ENCODE results near the gene ZNF608. TPM values are rescaled to one million over a fixed set of nuclear protein-coding genes. Genes with fewer than 3 reads are reported as not detected.

Gene ZNF608
- total RNA-seq, 1 experiment from 2014 or later: 15.9 TPM

DNA sequence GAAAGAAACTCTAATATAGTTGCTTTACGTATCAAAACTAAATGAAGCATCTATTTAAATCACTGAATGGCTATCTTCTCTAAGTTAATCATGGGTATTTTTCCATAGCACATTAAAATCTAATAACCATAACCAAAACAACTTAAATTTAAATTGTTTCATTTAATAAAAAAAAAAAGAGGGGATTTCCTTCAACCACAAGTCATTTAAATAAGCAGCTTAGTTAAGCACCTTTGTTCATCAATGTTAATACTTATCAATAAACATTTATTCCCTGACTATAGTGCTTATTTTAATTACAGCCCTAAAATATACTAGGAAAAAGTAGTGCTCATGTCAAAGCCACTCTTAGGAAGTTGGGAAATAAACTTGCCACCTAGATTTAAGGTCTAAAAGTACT lies 30.3 kb downstream of the ZNF608 start:
- no peak for DNase-seq (ENCODE audit: low read depth)

DNA sequence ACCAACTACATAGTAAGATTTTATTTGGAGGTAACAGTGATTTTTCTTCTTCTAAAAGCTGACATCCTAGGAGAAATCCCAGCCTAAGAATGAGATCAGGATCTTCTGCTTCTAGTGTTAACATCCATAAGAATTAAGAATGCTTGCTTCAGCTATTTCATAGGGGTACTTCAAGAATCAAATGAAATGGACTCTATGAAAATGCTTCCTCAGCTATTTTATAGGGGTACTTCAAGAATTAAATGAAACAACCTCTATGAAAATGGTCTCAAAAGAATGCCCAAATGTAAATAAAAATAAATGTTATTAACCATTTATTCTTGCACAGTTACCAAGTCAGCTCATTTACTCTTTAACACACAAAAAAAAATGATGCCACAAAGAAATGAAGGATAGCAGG lies 31.5 kb downstream of the ZNF608 start:
- no peak for DNase-seq (ENCODE audit: low read depth)

DNA sequence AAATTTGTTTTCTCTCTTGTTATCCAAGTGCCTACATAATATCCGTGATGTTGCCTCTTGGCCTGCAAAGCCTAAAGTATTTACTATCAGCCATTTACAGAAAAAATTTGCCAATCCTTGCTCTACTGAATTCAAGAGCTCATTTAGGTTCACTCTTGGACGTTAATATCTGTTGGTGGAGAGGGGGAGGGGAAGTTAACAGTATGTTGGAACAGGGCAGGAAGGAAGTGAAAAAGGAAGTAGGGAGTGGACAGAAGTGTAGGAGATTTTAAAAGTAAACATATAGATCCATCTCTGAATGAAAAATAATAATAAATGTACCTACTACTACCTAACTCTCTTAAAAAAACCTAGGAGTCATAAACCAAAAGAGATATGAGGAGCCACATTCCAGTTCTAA lies 32.8 kb downstream of the ZNF608 start:
- DNase-seq (ENCODE audit: low read depth): no peak

DNA sequence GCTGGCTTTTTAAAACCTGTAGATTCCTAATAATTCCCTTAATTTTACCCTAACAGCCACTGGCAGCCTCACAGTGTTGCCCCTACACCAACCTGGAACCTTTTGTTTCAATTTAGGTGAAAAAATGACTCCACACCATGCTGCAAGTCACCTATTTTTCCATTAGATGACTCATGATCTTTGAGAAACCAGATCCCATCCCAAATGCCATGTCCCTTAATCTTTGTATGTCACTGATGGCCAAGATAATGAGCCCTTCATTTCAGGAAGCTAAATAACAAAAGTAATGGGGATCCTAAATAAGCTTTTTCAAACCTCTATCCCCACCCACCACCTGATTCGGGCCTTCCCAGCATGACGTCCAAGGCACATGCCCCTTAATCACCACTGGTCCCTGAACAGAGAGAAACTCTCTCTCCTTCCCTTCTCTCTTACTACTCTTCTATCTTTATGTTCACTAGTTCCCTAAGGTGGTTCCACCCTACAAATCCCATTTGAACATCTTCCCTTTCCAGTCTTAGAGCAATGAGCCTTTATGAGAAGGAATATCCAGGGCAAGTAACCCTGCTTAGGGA lies 33.6 kb downstream of the ZNF608 start:
- no peak for DNase-seq (ENCODE audit: low read depth)

DNA sequence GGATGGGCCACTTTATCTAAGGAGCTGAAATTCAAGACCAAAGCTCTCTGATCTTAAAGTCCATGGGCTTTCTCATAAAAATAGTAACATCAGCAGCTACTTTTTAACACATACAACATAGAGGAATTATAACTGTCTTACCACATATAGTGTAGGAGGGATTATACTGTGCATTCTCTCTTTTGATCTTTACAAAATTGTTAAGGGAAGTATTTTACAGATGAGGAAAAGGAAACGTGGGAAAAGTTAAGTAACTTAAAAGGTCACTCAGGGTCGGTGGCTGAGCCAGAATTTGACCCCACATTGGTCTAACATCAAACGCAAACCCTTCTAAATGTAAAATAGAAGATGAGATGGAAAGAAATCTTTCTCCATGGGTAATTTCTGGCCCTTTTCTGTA lies 38.4 kb downstream of the ZNF608 start:
- no peak for DNase-seq (ENCODE audit: low read depth)

DNA sequence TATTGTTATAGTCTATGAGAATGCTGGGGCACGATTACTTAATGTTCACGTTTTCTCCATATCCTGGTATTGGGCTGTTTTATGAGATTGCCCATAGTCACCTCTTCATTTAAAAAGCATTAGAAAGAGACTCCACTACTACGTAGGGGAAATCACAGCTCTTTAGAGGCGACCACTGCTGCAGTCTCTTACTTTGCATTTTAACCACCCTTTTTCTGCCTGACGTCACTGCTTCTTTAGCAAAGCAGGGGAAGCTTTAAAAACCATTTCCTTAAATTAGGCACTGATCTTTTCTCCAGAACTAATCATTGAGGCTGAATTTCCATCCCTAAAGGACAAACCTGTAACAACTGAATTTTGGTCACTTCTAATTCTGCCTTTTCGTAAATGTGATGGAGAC lies 38.9 kb downstream of the ZNF608 start:
- no peak for DNase-seq (ENCODE audit: low read depth)

DNA sequence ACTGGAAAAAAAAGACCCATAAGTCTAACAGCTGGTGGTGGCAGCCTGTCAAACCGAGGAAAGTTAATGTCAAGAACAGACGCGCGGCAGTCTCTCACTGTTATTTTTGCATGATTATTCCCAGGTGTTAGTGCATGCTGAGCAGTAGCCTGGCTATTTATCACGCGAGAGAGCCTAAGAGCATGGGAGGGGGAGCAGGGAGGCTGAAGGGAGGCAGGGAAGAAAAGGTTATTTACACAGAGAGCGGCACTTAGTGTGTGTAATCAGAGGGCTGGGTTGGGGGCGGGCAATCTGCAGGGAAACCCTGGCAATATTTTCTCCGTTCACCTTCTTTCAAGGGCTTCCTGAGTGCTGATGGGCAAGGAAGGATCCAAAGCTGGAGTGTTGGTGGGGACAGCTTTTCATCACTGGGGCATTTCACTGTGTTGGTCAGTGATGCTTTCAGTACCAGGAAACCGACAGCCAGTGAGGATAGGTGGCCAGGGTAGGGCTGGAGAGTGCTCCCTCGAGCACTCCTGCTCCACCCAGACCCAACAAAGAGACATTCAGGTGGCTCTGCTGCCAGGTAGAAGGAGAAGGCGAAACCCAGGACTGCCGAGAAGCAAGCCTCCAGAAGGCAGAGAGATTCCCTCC lies 39.6 kb downstream of the ZNF608 start:
- DNase-seq (ENCODE audit: low read depth): peak; percentile 42

DNA sequence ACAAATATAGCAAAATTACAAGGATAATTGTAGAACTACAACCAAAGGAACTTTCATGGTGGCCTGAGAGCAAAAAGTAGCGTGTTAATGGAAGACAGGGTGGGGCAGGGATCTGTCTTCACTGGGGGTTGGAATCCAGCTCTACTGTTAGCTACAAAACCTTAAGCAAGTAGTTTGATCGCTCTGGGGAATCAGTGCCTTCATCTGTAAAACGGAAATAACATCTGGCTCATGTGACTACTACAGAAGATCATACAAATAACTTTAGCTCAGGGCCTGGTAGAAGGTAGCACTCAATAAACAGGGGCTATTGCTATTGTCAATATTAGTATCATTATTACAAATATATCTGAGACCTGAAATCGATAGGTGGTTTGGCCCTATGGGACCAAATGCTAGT lies 40.4 kb downstream of the ZNF608 start:
- no peak for DNase-seq (ENCODE audit: low read depth)

DNA sequence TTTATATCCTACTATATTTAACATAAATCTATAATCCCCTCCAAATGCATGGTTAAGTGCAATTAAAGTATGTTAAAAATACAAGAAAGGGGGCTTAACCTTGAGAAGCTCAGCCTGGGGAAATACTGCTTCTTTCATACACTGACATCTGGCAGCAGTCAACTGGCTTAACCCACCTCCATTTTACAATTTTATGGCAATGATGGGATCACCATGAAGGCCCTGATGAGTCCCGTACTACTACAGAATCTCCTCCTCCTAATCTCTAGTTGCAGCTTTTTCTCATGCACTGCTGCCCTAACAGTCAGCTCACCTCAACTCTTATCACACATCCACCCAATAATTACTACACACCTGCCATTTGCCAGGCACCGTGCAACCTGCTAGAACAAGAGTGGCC lies 40.9 kb downstream of the ZNF608 start:
- DNase-seq (ENCODE audit: low read depth): no peak

DNA sequence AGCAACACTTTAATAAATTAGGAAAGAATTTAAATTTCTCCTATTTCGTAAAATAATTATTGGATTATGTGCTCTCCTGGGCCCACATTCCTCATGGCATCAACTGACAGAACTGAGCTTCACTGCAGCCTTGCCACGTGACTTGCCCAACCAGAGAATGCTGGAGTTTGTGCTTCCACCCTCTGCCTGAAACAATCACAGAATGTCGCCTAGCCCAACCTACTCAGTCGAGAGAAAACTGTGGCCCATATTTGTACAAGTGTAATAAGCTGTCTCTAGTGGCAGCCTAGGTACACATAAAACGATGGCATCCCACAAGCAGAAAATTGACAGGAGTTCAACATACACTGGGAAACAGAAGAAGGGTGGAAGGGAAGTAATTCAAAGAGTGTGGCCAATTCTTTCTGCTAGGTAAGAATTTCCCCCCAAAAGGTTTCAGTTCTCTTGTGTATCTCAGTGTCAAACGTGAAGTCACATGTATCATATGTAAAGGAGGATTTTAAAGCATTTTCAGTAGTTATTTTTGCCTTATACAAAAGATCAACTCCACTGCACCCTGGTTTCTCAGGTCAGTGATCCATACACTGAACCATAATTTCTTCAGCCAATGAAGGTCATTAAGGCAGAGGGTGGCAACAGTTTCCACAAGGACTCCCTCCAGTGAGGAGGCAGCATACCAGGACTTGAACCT lies 41.7 kb downstream of the ZNF608 start:
- DNase-seq (ENCODE audit: low read depth): no peak

DNA sequence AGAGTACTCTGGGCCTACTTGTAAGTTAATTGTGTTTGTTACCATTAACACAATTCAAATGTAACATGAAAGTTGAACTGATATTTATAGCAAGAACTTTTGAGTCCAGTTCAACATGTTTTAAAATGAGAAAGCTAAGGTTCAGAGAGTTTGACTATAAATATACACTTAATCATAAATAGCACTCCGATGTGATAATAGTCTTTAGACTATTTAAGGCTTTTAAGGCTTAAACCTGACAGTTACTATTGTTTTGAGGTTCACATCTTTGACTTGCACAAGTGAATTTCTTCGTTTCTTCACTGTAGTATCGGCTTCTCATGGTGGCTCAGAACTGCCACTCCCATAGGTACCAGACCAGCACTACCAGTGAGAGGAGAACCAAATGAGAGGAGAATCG lies 42.4 kb downstream of the ZNF608 start:
- no peak for DNase-seq (ENCODE audit: low read depth)

DNA sequence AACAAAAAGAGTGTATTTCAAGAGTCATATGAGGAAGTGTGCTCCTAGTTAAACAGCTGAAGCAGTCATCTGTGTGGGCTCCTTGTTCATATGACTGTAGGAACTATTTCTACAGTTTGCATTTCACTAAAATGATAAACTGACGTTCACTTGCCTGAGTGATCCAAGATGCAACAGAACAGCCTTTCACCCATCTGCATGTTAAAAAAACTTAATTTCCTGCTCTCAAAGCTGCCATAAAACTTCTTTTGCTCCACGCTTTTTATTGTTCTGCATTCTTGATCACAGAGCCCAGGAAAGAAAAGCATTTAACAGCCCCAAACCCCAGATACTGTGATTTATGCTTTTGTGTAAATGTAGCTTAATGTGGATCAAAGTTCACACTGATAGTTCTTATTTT lies 43.9 kb downstream of the ZNF608 start:
- no peak for DNase-seq (ENCODE audit: low read depth)

DNA sequence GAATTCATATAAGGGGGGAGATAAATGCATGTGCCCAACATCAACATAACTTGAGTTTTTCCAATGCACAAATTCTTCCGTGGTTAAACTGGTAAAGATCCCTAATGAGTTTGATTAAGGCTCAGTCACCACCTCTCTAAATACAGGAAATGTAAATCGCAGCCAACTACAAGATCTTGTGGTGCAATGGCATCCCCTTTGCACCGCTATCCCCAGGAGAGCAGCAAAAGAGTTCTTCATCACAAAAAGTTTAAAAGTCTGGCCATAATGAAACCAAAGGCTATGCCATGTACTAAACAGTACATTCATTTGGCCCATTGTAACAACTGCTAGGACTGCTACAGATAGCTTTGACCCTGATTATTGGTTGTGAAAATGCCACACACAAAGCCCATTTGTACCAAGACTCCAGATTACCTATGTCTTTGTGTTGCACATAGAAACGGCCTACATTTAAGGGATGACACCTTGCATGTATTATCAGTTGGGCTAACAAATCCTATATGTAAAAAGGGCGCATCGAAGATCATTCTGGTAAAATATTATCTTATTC lies 44.5 kb downstream of the ZNF608 start:
- DNase-seq (ENCODE audit: low read depth): no peak

DNA sequence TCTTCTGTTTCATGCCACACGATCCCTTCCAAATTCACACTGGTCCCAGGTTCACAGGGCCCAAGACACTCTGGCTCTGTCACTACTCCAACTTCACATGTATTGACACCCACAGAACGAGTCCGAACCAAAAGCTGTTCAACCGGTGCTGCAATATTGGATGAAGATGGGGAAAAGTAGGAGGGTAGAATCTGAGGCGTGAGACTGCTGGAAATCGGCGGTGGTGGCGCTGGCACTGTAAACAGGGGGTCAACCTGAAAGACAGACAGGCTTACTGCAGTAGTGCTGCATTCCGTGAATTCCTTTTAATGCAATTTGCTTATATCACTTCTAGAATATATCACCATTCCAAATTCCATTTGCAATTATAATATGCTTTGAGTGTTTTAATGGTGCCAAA lies 45.4 kb downstream of the ZNF608 start:
- no peak for DNase-seq (ENCODE audit: low read depth)

DNA sequence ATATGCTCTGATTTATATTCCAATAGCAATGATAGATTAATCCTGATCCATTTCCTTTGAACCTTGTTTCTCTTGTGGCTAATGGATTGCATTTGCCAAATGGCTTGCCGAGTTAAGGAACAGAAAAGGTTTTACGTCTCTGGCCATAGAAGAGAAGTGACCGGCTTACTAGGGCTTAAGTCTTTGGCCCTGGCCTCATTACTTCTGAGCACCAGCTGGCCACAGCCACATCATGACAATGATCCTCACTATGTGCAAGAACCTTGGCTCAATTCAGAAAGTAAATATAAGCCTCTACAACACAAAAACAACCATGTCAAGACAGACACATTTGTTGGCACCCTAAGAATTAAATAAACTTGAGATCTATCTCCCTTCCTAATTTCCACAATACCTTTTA lies 46.1 kb downstream of the ZNF608 start:
- DNase-seq (ENCODE audit: low read depth): no peak

DNA sequence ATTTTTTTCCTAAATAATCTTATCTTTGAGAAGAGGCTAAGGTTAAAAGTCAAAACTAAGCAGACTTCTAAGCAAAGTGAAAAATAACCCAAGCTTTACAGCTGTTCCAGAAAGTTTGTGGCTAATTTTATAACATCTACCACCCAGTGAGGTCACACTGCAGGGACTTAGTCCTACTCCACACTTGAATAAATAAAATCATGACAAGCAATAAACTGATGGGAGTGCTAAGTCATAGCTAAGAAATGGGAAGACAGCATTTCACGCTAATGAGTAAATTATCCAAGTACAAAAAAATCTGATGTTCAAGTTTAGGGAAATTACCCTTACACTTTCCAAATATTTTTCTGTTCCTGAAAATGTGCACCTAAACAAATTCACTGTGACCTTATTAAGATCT lies 47.7 kb downstream of the ZNF608 start:
- no peak for DNase-seq (ENCODE audit: low read depth)

DNA sequence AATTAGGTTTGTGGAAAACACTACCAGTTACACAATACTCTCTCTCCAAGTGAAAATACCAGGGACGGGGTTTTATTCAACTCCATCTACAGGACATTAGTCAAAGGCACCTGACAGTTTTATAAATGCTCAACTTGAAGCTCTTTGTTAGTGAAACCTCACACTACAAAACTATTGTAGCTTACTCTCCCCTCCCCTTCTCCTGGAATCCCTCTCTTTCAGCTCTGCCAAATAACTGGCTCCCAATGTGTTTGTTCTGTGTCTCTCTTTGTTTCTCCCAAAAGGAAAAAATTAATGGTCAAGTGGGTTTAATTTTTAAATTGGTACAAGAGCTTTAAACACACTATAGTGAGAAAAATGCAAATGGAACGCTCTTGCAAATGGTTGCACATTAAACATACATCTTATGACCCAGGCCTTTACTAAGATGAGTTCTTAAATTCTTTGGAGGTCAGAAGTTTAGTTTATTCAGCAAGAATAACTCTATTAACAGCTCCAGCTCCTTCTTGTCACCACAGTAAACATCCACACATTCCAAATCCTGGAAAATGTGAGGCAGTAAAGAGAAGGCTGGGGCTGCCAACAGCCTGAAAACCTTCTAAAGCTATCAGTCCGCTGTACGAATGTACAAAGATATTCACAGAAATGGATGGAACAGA lies 48.4 kb downstream of the ZNF608 start:
- DNase-seq (ENCODE audit: low read depth): no peak

DNA sequence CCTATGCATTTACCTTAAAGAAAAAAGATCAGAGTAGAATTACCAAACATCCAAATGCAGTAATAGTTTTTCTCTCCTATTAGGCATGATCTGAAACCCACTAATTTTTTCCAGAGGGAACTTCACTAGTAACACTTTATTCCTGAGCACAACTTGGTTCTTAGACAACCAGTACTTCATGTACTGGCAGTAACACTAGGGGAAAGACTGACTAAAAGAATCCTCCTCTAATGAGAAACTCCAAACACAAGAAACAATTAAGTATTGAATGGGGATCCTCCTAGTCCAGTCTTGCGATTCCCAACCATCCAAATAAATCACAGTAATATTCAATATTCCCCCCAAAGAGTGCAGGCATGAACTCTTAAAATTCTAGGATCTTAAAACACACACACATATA lies 48.9 kb downstream of the ZNF608 start:
- no peak for DNase-seq (ENCODE audit: low read depth)

DNA sequence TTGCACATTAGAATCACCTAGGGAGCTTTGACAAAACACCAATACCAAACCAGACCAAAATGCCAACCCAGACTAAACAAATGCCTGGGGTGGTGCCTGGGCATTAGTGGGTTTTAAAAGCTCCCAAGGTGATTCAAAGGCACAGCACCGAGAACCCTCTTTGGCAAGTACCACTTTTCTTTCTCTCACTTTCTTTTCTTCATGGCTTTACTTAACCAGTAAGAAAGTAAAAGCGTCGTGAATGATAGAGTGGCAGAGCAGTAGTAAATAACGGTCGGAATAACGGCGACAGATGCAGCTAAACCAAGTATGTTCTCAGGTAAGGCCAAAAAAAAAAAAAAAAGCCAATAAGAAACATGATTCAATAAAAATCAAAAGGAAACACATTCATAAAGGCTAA lies 49.5 kb downstream of the ZNF608 start:
- DNase-seq (ENCODE audit: low read depth): no peak
